GM12878 (cell line): ENCODE measurements around the gene CHL1. TPM values are rescaled to one million over a fixed set of nuclear protein-coding genes. Genes with fewer than 3 reads are reported as not detected.
A peak's percentile ranks its signal among the peaks of the same experiment; 100 is the strongest.

Experiments used
- ASH2L ChIP-seq: fragments of 300-600, 200-600 bp; sonication (generic); IDR thresholded peaks from 2 replicates; pipeline ENCODE4 v1.6.1; 2017; ENCODE audit warnings: low read depth, mild to moderate bottlenecking, borderline replicate concordance
- ATF7 ChIP-seq: fragments of 450-650 bp; IDR thresholded peaks from 2 replicates; pipeline ENCODE4 v1.6.1; 2016; ENCODE audit warnings: low read depth, mild to moderate bottlenecking
- BACH1 ChIP-seq: fragments of 450-650 bp; IDR thresholded peaks from 2 replicates; pipeline ENCODE4 v1.6.1; 2017; ENCODE audit warnings: mild to moderate bottlenecking, borderline replicate concordance
- CBX3 ChIP-seq: fragments of 200-600 bp; sonication (generic); IDR thresholded peaks from 2 replicates; pipeline ENCODE4 v1.6.1; 2016; ENCODE audit warnings: low read depth, borderline replicate concordance
- EED ChIP-seq: sonication (generic); IDR thresholded peaks from 2 replicates; pipeline ENCODE4 v1.6.1; 2016; ENCODE audit warnings: antibody characterized with exemption, low read depth
- ETV6 ChIP-seq, 2 experiments: fragments of 450-650 bp in 1 of 2; IDR thresholded peaks in 1 of 2; conservative IDR thresholded peaks in 1 of 2; 2 replicates each; pipeline ENCODE4 v1.6.1; 2014; ENCODE audit warnings: antibody characterized with exemption in 1 of 2, borderline replicate concordance in 1 of 2, low read depth in 1 of 2, mild to moderate bottlenecking in 1 of 2, moderate library complexity in 1 of 2
- KLF5 ChIP-seq: fragments of 450-650 bp; IDR thresholded peaks from 2 replicates; pipeline ENCODE4 v1.6.1; 2014; ENCODE audit warnings: mild to moderate bottlenecking; ENCODE audit not compliant: partially characterized antibody
- MYB ChIP-seq: fragments of 150-350 bp; IDR thresholded peaks from 2 replicates; pipeline ENCODE4 v1.6.1; 2014; ENCODE audit warnings: mild to moderate bottlenecking, low read depth, low read length, borderline replicate concordance
- POLR2AphosphoS5 ChIP-seq: IDR thresholded peaks from 2 replicates; pipeline ENCODE4 v1.6.1; 2011; ENCODE audit warnings: mild to moderate bottlenecking, low read length, inconsistent platforms
- POU2F2 ChIP-seq: IDR thresholded peaks from 3 replicates; pipeline ENCODE4 v1.6.1; 2011; ENCODE audit warnings: low read depth, mild to moderate bottlenecking, low read length, borderline replicate concordance
- RELA ChIP-seq: fragments of 450-650 bp; IDR thresholded peaks from 2 replicates; pipeline ENCODE4 v1.8.0; 2014; ENCODE audit warnings: borderline replicate concordance; ENCODE audit not compliant: partially characterized antibody
- SIN3A ChIP-seq: IDR thresholded peaks from 2 replicates; pipeline ENCODE4 v1.6.1; 2012; ENCODE audit warnings: low read depth, low read length, improper control_type of control experiment
- SMAD5 ChIP-seq: IDR thresholded peaks from 2 replicates; pipeline ENCODE4 v1.6.1; 2016; ENCODE audit warnings: antibody characterized with exemption, low read depth
- SUPT20H ChIP-seq: IDR thresholded peaks from 2 replicates; pipeline ENCODE4 v1.6.1; 2011; ENCODE audit warnings: low read depth, mild to moderate bottlenecking, low read length, moderate library complexity, borderline replicate concordance; ENCODE audit not compliant: control insufficient read depth
- WRNIP1 ChIP-seq: IDR thresholded peaks from 2 replicates; pipeline ENCODE4 v1.6.1; 2011; ENCODE audit warnings: low read depth, low read length, improper control_type of control experiment, borderline replicate concordance
- YBX1 ChIP-seq: fragments of 450-650 bp; IDR thresholded peaks from 2 replicates; pipeline ENCODE4 v1.6.1; 2016; ENCODE audit warnings: antibody characterized with exemption
- ZNF217 ChIP-seq: fragments of 450-650 bp; IDR thresholded peaks from 2 replicates; pipeline ENCODE4 v1.6.1; 2017; ENCODE audit warnings: antibody characterized with exemption, mild to moderate bottlenecking
- ZNF24 ChIP-seq: fragments of 450-650 bp; IDR thresholded peaks from 2 replicates; pipeline ENCODE4 v1.6.1; 2017; ENCODE audit warnings: antibody characterized with exemption, mild to moderate bottlenecking
- polyA plus RNA-seq, 11 experiments: library from polyadenylated mRNA; depleted of rRNA in 4 of 11; unstranded in 6 of 11; stranded (reverse) in 5 of 11; fragments of >200 nt; fragmentation: Nextera tagmentation in 4 of 11; fragmentation: Illumina TruSeq in 1 of 11; extraction: Ambion mirVana in 4 of 11; extraction: Trizol in 1 of 11; gene quantifications; 1 replicate in 1 of 11; 2 replicates in 10 of 11; pipeline versions ENCODE4 v1.2.1 to v1.2.3, GENCODE V29; 2011 to 2016; ENCODE audit warnings: inconsistent platforms in 2 of 11, missing spikeins in 2 of 11, low read depth in 1 of 11
- total RNA-seq, 4 experiments: library from RNA; depleted of rRNA in 3 of 4; stranded (reverse); fragments of >200 nt in 3 of 4; fragmentation: Illumina TruSeq in 1 of 4; extraction: Trizol in 1 of 4; gene quantifications; 2 replicates each; pipeline versions ENCODE4 v1.2.1 to v1.2.3, GENCODE V29; 2013 to 2021
- TF ChIP-seq, protein P1 (sequence below): fragments of 450-650 bp; IDR thresholded peaks from 2 replicates; pipeline ENCODE4 v1.6.1; 2017; ENCODE audit warnings: antibody characterized with exemption, mild to moderate bottlenecking, moderate library complexity
- TF ChIP-seq, protein P2 (sequence below): IDR thresholded peaks from 2 replicates; pipeline ENCODE4 v1.6.1; 2011; ENCODE audit warnings: low read depth, mild to moderate bottlenecking, low read length, moderate library complexity, borderline replicate concordance; ENCODE audit errors: extremely low read depth
- TF ChIP-seq, protein P3 (sequence below): fragments of 450-650 bp; IDR thresholded peaks from 2 replicates; pipeline ENCODE4 v1.6.1; 2017; ENCODE audit warnings: mild to moderate bottlenecking, moderate library complexity

Gene CHL1
- total and polyA plus RNA-seq, 10 of the 15 experiments (the other 5 are each of a cell fraction or from before 2014, with no cell fraction given): 0.71 to 30.4 (median 1.8) TPM

DNA sequence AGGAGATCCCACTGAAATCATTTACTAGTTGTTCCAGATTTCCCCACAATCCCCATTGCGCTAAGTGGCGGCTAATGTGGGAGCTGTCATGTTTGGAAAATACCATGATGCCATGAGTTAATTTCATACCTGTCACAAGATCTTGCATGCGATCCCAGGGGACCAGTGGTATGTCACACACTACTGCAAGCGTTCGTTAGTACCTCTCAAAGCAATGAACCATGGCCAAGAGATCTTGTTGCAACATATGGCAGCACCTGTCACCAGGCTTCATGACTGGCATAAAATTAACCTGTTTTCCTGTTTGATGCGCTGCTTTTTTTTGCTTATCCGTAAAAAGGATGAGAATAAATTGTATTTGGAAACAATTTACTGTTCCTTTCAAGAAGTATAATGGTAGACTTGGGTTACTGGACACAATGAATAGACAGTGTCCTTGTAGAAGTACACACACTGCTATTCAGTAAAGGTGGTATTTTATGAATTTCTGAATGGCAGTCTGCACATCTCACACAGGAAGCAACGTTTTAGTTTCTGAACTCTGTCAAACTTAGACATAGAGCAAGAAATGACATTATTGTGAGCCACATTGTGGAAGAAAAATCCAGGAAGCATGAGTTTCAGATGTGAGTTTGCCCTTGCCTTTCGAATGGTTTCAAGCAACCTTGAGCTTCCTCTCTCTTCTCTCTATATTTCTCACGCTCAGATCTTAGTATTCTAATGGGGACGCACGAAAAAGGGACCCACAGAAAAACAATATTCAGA is 81.9 kb downstream of the CHL1 start (continued):
- TF ChIP-seq ETV6 (conservative IDR thresholded peaks at IDR 0.05 in 1 of 2, IDR thresholded peaks at IDR 0.05 in 1 of 2; ENCODE audit: borderline replicate concordance in 1 of 2, low read depth in 1 of 2) (peak in 1 of 2 experiments; percentile 82; a peak in 2 of 4 replicates), ATF7 (peak; percentile 81), POU2F2 (peak; percentile 42; the same call in 1 of the 3 replicates), SMAD5 (no peak), EED (peak; percentile 52), SIN3A (no peak), YBX1 (no peak), ZNF24 (0 out of 2 replicates have a peak, but pooled peaks have one; percentile 17), ASH2L (peak; percentile 74; the same call in 1 of the 2 replicates), SUPT20H (no peak), RELA (no peak), WRNIP1 (no peak), ZNF217 (no peak; the same call in none of the 2 replicates), MYB (no peak), POLR2AphosphoS5 (no peak), KLF5 (peak; percentile 48), BACH1 (peak; percentile 60; the same call in 1 of the 2 replicates), CBX3 (no peak)
- TF ChIP-seq, protein P1, sequence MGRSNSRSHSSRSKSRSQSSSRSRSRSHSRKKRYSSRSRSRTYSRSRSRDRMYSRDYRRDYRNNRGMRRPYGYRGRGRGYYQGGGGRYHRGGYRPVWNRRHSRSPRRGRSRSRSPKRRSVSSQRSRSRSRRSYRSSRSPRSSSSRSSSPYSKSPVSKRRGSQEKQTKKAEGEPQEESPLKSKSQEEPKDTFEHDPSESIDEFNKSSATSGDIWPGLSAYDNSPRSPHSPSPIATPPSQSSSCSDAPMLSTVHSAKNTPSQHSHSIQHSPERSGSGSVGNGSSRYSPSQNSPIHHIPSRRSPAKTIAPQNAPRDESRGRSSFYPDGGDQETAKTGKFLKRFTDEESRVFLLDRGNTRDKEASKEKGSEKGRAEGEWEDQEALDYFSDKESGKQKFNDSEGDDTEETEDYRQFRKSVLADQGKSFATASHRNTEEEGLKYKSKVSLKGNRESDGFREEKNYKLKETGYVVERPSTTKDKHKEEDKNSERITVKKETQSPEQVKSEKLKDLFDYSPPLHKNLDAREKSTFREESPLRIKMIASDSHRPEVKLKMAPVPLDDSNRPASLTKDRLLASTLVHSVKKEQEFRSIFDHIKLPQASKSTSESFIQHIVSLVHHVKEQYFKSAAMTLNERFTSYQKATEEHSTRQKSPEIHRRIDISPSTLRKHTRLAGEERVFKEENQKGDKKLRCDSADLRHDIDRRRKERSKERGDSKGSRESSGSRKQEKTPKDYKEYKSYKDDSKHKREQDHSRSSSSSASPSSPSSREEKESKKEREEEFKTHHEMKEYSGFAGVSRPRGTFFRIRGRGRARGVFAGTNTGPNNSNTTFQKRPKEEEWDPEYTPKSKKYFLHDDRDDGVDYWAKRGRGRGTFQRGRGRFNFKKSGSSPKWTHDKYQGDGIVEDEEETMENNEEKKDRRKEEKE: no peak
- TF ChIP-seq, protein P2, sequence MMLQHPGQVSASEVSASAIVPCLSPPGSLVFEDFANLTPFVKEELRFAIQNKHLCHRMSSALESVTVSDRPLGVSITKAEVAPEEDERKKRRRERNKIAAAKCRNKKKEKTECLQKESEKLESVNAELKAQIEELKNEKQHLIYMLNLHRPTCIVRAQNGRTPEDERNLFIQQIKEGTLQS: no peak
- TF ChIP-seq, protein P3, sequence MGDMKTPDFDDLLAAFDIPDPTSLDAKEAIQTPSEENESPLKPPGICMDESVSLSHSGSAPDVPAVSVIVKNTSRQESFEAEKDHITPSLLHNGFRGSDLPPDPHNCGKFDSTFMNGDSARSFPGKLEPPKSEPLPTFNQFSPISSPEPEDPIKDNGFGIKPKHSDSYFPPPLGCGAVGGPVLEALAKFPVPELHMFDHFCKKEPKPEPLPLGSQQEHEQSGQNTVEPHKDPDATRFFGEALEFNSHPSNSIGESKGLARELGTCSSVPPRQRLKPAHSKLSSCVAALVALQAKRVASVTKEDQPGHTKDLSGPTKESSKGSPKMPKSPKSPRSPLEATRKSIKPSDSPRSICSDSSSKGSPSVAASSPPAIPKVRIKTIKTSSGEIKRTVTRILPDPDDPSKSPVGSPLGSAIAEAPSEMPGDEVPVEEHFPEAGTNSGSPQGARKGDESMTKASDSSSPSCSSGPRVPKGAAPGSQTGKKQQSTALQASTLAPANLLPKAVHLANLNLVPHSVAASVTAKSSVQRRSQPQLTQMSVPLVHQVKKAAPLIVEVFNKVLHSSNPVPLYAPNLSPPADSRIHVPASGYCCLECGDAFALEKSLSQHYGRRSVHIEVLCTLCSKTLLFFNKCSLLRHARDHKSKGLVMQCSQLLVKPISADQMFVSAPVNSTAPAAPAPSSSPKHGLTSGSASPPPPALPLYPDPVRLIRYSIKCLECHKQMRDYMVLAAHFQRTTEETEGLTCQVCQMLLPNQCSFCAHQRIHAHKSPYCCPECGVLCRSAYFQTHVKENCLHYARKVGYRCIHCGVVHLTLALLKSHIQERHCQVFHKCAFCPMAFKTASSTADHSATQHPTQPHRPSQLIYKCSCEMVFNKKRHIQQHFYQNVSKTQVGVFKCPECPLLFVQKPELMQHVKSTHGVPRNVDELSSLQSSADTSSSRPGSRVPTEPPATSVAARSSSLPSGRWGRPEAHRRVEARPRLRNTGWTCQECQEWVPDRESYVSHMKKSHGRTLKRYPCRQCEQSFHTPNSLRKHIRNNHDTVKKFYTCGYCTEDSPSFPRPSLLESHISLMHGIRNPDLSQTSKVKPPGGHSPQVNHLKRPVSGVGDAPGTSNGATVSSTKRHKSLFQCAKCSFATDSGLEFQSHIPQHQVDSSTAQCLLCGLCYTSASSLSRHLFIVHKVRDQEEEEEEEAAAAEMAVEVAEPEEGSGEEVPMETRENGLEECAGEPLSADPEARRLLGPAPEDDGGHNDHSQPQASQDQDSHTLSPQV: no peak
